ENCODE data around the gene FGFRL1.

DNA sequence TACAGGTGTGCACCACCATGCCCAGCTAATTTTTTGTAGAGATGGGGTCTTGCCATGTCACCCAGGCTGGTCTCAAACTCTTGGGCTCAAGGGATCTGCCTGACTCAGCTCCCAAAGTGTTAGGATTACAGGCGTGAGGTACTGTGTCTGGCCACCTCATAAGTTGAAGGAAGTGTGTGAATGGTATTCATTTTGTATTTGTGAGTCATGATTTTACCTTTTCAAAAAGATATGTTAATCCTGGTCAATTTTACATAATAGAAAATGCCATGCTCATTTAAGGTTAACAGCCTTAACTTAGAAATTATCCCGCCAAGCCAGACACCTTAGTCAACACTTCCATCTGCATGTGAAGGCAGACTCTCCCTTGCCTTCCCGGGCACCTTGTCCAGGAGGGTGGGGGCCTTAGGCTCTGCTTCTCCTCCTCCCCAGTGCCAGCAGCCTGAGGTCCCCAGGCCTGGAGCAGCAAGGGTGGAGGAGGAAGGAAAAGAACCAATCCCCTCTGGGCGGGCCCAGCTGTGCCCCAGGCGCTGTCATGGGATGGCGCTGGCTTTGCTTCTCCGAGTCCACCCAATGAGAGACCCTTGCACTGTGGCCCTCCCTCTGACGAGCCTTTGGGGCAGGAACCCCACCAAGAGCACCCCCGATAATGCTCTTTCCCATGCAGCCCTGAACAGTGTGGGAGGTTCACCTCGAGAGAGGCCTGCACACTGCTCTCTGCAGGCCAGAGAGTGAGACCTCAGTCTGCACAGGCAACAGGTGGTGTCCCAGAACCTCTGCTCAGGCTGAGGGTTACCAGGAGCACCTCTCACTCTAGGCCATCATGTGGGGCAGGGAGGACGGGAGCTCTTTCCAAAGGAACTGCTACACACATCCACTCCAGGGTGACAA lies 64.6 kb downstream of the FGFRL1 start:
- TF ChIP-seq, protein P1, sequence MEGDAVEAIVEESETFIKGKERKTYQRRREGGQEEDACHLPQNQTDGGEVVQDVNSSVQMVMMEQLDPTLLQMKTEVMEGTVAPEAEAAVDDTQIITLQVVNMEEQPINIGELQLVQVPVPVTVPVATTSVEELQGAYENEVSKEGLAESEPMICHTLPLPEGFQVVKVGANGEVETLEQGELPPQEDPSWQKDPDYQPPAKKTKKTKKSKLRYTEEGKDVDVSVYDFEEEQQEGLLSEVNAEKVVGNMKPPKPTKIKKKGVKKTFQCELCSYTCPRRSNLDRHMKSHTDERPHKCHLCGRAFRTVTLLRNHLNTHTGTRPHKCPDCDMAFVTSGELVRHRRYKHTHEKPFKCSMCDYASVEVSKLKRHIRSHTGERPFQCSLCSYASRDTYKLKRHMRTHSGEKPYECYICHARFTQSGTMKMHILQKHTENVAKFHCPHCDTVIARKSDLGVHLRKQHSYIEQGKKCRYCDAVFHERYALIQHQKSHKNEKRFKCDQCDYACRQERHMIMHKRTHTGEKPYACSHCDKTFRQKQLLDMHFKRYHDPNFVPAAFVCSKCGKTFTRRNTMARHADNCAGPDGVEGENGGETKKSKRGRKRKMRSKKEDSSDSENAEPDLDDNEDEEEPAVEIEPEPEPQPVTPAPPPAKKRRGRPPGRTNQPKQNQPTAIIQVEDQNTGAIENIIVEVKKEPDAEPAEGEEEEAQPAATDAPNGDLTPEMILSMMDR (IDR thresholded peaks at IDR 0.05) = no peak
- TF ChIP-seq POLR2A (IDR thresholded peaks at IDR 0.05) = no peak

All from right lobe of liver (tissue), 4 donors.